ENCODE results near the gene TMEM130. TPM values are rescaled to one million over a fixed set of nuclear protein-coding genes. Genes with fewer than 3 reads are reported as not detected.

TMEM130 gene
- total RNA-seq, 1 experiment from 2014 or later = not detected

DNA sequence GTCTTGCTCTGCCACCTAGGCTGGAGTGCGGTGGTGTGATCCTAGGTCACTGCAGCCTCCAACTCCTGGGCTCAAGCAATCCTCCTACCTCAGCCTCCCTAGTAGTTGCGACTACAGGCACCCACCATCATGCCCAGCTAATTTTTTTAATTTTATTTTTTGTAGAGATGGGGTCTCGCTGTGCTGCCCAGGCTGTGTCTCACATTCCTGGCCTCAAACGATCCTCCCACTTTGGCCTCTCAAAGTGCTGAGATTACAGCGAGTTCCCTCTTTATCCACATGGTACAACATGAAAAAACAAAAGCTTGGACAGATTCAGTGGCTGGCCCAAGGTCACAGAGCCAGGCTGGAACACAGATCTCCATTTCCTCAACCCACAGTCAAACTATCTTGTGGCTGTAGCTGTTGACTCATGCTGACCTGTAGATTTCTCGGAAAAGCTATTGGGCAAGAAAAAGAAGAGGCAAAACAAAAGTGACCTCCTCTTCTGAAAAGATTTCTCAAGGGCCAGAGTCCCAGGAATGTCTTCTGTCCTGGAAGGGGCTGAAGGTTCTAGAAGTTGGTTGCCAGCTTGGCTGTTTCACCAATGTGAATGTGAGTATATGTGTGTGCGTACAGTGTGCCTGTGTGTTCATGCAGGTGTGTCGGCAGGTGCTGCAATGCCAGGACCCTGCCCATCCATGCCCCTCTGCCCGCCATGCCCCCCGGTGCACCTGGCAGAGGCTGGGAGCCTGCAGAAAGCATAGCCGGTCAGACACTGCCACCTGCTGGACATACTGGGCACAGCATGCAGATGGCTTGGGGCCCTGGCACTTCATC is 28.4 kb downstream of the TMEM130 start:
- Mint-ChIP-seq H3K9me3 (ENCODE audit: unreplicated experiment) (no peaks in the 10 kb centered on the region), H3K4me3 (ENCODE audit: unreplicated experiment) (no peak overlapping the region), H3K27me3 (ENCODE audit: insufficient read depth, unreplicated experiment) (peaks cover 2% of the 10 kb centered on the region), H3K4me1 (ENCODE audit: low read depth, unreplicated experiment) (no peaks in the 10 kb centered on the region), H3K27ac (ENCODE audit: unreplicated experiment) (no peak overlapping the region), H3K36me3 (ENCODE audit: insufficient read depth, unreplicated experiment) (no peaks in the 10 kb centered on the region)
- Histone ChIP-seq H3K27me3 (replicated peaks; ENCODE audit: control insufficient read depth, insufficient read depth, low read length) (no peaks in the 10 kb centered on the region), H3K36me3 (ENCODE audit: control insufficient read depth, insufficient read depth, low read length) (no peaks in the 10 kb centered on the region), H3K4me1 (no peaks in the 10 kb centered on the region), H3K4me3 (ENCODE audit: low read depth, low read length) (no peak overlapping the region), H3K9me3 (no peaks in the 10 kb centered on the region)
- intact Hi-C loops (cut with micrococcal nuclease; ENCODE audit: unreplicated experiment) = loop anchor here (1.0 to 10.0 kb wide), 3 partner anchors 86 to 547 kb away; no protein-coding TSS in a partner anchor
- TF ChIP-seq, protein P1, sequence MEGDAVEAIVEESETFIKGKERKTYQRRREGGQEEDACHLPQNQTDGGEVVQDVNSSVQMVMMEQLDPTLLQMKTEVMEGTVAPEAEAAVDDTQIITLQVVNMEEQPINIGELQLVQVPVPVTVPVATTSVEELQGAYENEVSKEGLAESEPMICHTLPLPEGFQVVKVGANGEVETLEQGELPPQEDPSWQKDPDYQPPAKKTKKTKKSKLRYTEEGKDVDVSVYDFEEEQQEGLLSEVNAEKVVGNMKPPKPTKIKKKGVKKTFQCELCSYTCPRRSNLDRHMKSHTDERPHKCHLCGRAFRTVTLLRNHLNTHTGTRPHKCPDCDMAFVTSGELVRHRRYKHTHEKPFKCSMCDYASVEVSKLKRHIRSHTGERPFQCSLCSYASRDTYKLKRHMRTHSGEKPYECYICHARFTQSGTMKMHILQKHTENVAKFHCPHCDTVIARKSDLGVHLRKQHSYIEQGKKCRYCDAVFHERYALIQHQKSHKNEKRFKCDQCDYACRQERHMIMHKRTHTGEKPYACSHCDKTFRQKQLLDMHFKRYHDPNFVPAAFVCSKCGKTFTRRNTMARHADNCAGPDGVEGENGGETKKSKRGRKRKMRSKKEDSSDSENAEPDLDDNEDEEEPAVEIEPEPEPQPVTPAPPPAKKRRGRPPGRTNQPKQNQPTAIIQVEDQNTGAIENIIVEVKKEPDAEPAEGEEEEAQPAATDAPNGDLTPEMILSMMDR (IDR thresholded peaks at IDR 0.05; ENCODE audit: insufficient read depth in 1 of 2, low read depth in 1 of 2, low read length in 1 of 2, severe bottlenecking in 1 of 2, unreplicated experiment in 1 of 2) = peak; percentile 94 to 98
- BruUV-seq (replicated peaks) = no TSS peak
- ChIA-PET POLR2A (no interaction called here), CTCF (interaction anchor here (0.5 to 1.7 kb wide), 7 partner anchors 19 to 420 kb away, joined by 3 to 7 read pairs (median 3); no protein-coding TSS in a partner anchor)
- DNase-seq = peak; percentile 57 to 76

DNA sequence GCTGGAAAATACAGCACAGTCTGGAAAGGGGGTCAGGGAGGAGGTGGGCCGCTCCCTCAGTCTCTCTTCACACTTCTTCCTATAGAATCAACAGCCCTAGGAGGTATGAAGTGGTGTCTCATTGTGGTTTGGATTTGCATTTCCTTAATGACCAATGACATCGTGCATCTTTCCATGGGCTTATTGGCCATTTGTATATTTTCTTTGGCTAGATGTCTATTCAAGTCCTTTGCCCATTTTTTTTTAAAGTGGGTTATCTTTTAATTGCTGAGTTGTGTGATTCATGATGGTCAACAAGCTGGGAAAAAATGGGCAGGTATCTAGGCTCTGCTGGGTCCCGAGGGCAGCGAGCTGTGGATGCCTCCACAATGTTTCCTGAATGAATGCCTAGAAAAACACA is 29.1 kb downstream of the TMEM130 start:
- TF ChIP-seq, protein P1 (IDR thresholded peaks at IDR 0.05; ENCODE audit: insufficient read depth in 1 of 2, low read depth in 1 of 2, low read length in 1 of 2, severe bottlenecking in 1 of 2, unreplicated experiment in 1 of 2) = no peak
- Mint-ChIP-seq H3K9me3 (ENCODE audit: unreplicated experiment) (no peaks in the 10 kb centered on the region), H3K4me1 (ENCODE audit: low read depth, unreplicated experiment) (no peaks in the 10 kb centered on the region), H3K27me3 (ENCODE audit: insufficient read depth, unreplicated experiment) (peaks cover 2% of the 10 kb centered on the region), H3K27ac (ENCODE audit: unreplicated experiment) (no peak overlapping the region), H3K36me3 (ENCODE audit: insufficient read depth, unreplicated experiment) (no peaks in the 10 kb centered on the region), H3K4me3 (ENCODE audit: unreplicated experiment) (no peak overlapping the region)
- no peaks in the 10 kb centered on the region for H3K27me3 ChIP-seq (replicated peaks; ENCODE audit: control insufficient read depth, insufficient read depth, low read length)
- H3K4me1 ChIP-seq = no peaks in the 10 kb centered on the region
- intact Hi-C loops (cut with micrococcal nuclease; ENCODE audit: unreplicated experiment) = loop anchor here (1.0 to 10.0 kb wide), 3 partner anchors 85 to 546 kb away; no protein-coding TSS in a partner anchor
- H3K4me3 ChIP-seq (ENCODE audit: low read depth, low read length) = no peak overlapping the region
- CTCF ChIA-PET = interaction anchor here (0.7 to 1.7 kb wide), 4 partner anchors 57 to 420 kb away, joined by 3 to 7 read pairs (median 4); no protein-coding TSS in a partner anchor
- H3K36me3 ChIP-seq (ENCODE audit: control insufficient read depth, insufficient read depth, low read length) = no peaks in the 10 kb centered on the region
- H3K9me3 ChIP-seq = no peaks in the 10 kb centered on the region
- POLR2A ChIA-PET = no interaction called here
- no peak for DNase-seq
- no TSS peak for BruUV-seq (replicated peaks)

DNA sequence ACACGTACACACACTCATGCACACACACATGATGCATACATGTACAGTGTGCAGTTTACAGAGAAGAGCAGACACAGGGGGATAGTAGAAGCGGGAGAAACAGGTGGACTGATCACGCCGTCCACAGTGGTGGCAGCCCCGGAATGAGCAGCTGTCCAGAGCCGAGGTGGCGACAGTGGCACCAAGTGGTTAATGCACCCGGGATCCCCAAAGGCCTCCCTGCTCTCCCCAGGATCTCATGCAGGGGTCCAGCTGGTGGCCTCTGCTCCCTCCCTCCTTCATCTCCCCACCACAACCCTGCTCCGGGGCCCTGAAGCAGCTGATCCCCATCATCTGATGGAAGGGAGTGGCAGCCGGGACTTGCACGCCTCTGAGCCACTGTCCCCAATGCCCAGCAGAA is 29.7 kb downstream of the TMEM130 start:
- Mint-ChIP-seq H3K4me1 (ENCODE audit: low read depth, unreplicated experiment) (no peaks in the 10 kb centered on the region), H3K27me3 (ENCODE audit: insufficient read depth, unreplicated experiment) (peaks cover 2% of the 10 kb centered on the region), H3K4me3 (ENCODE audit: unreplicated experiment) (no peak overlapping the region), H3K9me3 (ENCODE audit: unreplicated experiment) (no peaks in the 10 kb centered on the region), H3K36me3 (ENCODE audit: insufficient read depth, unreplicated experiment) (no peaks in the 10 kb centered on the region), H3K27ac (ENCODE audit: unreplicated experiment) (no peak overlapping the region)
- TF ChIP-seq, protein P1 (IDR thresholded peaks at IDR 0.05; ENCODE audit: insufficient read depth in 1 of 2, low read depth in 1 of 2, low read length in 1 of 2, severe bottlenecking in 1 of 2, unreplicated experiment in 1 of 2) = no peak
- Histone ChIP-seq H3K9me3 (no peaks in the 10 kb centered on the region), H3K4me3 (ENCODE audit: low read depth, low read length) (no peak overlapping the region), H3K4me1 (no peaks in the 10 kb centered on the region), H3K36me3 (ENCODE audit: control insufficient read depth, insufficient read depth, low read length) (no peaks in the 10 kb centered on the region), H3K27me3 (replicated peaks; ENCODE audit: control insufficient read depth, insufficient read depth, low read length) (no peaks in the 10 kb centered on the region)
- no TSS peak for BruUV-seq (replicated peaks)
- intact Hi-C loops (cut with micrococcal nuclease; ENCODE audit: unreplicated experiment) = loop anchor here (10.0 kb wide), 1 partner anchor 545 kb away; no protein-coding TSS in a partner anchor
- DNase-seq = no peak
- ChIA-PET CTCF (interaction anchor here (0.7 to 0.9 kb wide), 2 partner anchors 56 to 95 kb away, joined by 3 to 4 read pairs; no protein-coding TSS in a partner anchor), POLR2A (no interaction called here)
